ENCODE measurements around the gene SPATA18. TPM values are rescaled to one million over a fixed set of nuclear protein-coding genes. Genes with fewer than 3 reads are reported as not detected.

The SPATA18 gene
- total and polyA plus RNA-seq, 7 experiments from 2014 or later, result 0.34 TPM; not detected in 6

- Mint-ChIP-seq H3K27me3 (peaks cover 0 to 16% (median 0%) of the 10 kb centered on the region in 5 donors), H3K4me3 (no peak overlapping the region), H3K9me3 (peaks cover 0 to 2% (median 0%) of the 10 kb centered on the region in 11 donors), H3K36me3 (no peaks in the 10 kb centered on the region), H3K4me1 (no peaks in the 10 kb centered on the region), H3K27ac (no peak overlapping the region)
- no peak for DNase-seq
- intact Hi-C loops (cut with micrococcal nuclease), result no loop called here
- Histone ChIP-seq H3K27me3 (ENCODE audit: control insufficient read depth in 2 of 2, insufficient read depth in 2 of 2, low read length in 2 of 2) (no peaks in the 10 kb centered on the region), H3K4me1 (ENCODE audit: control insufficient read depth in 2 of 2, insufficient read depth in 2 of 2, low read length in 2 of 2) (no peaks in the 10 kb centered on the region), H3K36me3 (ENCODE audit: control insufficient read depth in 2 of 3, insufficient read depth in 3 of 3, low read length in 3 of 3) (no peaks in the 10 kb centered on the region), H3K4me3 (ENCODE audit: low read length) (no peak overlapping the region), H3K9me3 (ENCODE audit: control insufficient read depth in 2 of 3, low read length in 3 of 3) (no peaks in the 10 kb centered on the region), H3K27ac (ENCODE audit: low read depth, low read length) (no peak overlapping the region)
- POLR2A ChIA-PET, result no interaction called here
- ATAC-seq, result no peak
- CTCF ChIA-PET, result no interaction called here
Observed at GRCh38 chr4:52110171-52110570, 59.1 kb downstream of the SPATA18 start.

GRCh38 chr4:52111995-52112394 lies 60.9 kb downstream of the SPATA18 start:
- H3K4me1 Mint-ChIP-seq, result no peaks in the 10 kb centered on the region
- no peak overlapping the region for H3K4me3 Mint-ChIP-seq
- Histone ChIP-seq H3K4me3 (ENCODE audit: low read length) (no peak overlapping the region), H3K4me1 (ENCODE audit: control insufficient read depth in 2 of 2, insufficient read depth in 2 of 2, low read length in 2 of 2) (no peaks in the 10 kb centered on the region), H3K36me3 (ENCODE audit: control insufficient read depth in 2 of 3, insufficient read depth in 3 of 3, low read length in 3 of 3) (no peaks in the 10 kb centered on the region), H3K9me3 (ENCODE audit: control insufficient read depth in 2 of 3, low read length in 3 of 3) (no peaks in the 10 kb centered on the region), H3K27me3 (ENCODE audit: control insufficient read depth in 2 of 2, insufficient read depth in 2 of 2, low read length in 2 of 2) (no peaks in the 10 kb centered on the region), H3K27ac (ENCODE audit: low read depth, low read length) (no peak overlapping the region)
- ATAC-seq (no peak), DNase-seq (no peak)
- no peaks in the 10 kb centered on the region for H3K36me3 Mint-ChIP-seq
- peaks cover 0 to 22% (median 4%) of the 10 kb centered on the region in 5 donors for H3K27me3 Mint-ChIP-seq
- POLR2A ChIA-PET, result no interaction called here
- CTCF ChIA-PET, result no interaction called here
- no peak overlapping the region for H3K27ac Mint-ChIP-seq
- H3K9me3 Mint-ChIP-seq, result peaks cover 0 to 2% (median 0%) of the 10 kb centered on the region in 11 donors
- intact Hi-C loops (cut with micrococcal nuclease), result no loop called here

- H3K4me1 ChIP-seq (ENCODE audit: control insufficient read depth in 2 of 2, insufficient read depth in 2 of 2, low read length in 2 of 2), result no peaks in the 10 kb centered on the region
- peaks cover 0 to 2% (median 0%) of the 10 kb centered on the region in 11 donors for H3K9me3 Mint-ChIP-seq
- ATAC-seq (no peak), DNase-seq (no peak)
- H3K27ac ChIP-seq (ENCODE audit: low read depth, low read length), result no peak overlapping the region
- peaks cover 0 to 26% (median 4%) of the 10 kb centered on the region in 5 donors for H3K27me3 Mint-ChIP-seq
- POLR2A ChIA-PET, result no interaction called here
- H3K4me1 Mint-ChIP-seq, result no peaks in the 10 kb centered on the region
- H3K27ac Mint-ChIP-seq, result no peak overlapping the region
- CTCF ChIA-PET, result interaction anchor here (0.6 kb wide), 1 partner anchor 18 kb away, joined by 3 read pairs; no protein-coding TSS in a partner anchor
- intact Hi-C loops (cut with micrococcal nuclease), result no loop called here
- no peak overlapping the region for H3K4me3 ChIP-seq (ENCODE audit: low read length)
- H3K4me3 Mint-ChIP-seq, result no peak overlapping the region
- H3K27me3 ChIP-seq (ENCODE audit: control insufficient read depth in 2 of 2, insufficient read depth in 2 of 2, low read length in 2 of 2), result no peaks in the 10 kb centered on the region
- H3K36me3 Mint-ChIP-seq, result no peaks in the 10 kb centered on the region
- H3K36me3 ChIP-seq (ENCODE audit: control insufficient read depth in 2 of 3, insufficient read depth in 3 of 3, low read length in 3 of 3), result no peaks in the 10 kb centered on the region
- no peaks in the 10 kb centered on the region for H3K9me3 ChIP-seq (ENCODE audit: control insufficient read depth in 2 of 3, low read length in 3 of 3)
Observed at GRCh38 chr4:52112411-52112810, 61.3 kb downstream of the SPATA18 start.

GRCh38 chr4:52116641-52117040 lies 65.5 kb downstream of the SPATA18 start:
- Histone ChIP-seq H3K9me3 (ENCODE audit: control insufficient read depth in 2 of 3, low read length in 3 of 3) (no peaks in the 10 kb centered on the region), H3K27me3 (ENCODE audit: control insufficient read depth in 2 of 2, insufficient read depth in 2 of 2, low read length in 2 of 2) (no peaks in the 10 kb centered on the region), H3K27ac (ENCODE audit: low read depth, low read length) (no peak overlapping the region), H3K4me1 (ENCODE audit: control insufficient read depth in 2 of 2, insufficient read depth in 2 of 2, low read length in 2 of 2) (no peaks in the 10 kb centered on the region), H3K4me3 (ENCODE audit: low read length) (no peak overlapping the region), H3K36me3 (ENCODE audit: control insufficient read depth in 2 of 3, insufficient read depth in 3 of 3, low read length in 3 of 3) (no peaks in the 10 kb centered on the region)
- H3K36me3 Mint-ChIP-seq, result no peaks in the 10 kb centered on the region
- H3K27me3 Mint-ChIP-seq, result peaks cover 0 to 18% (median 0%) of the 10 kb centered on the region in 5 donors
- no peak for DNase-seq
- intact Hi-C loops (cut with micrococcal nuclease), result no loop called here
- ChIA-PET CTCF (no interaction called here), POLR2A (no interaction called here)
- no peak overlapping the region for H3K4me3 Mint-ChIP-seq
- no peak for ATAC-seq
- peaks cover 0 to 3% (median 0%) of the 10 kb centered on the region in 11 donors for H3K9me3 Mint-ChIP-seq
- no peaks in the 10 kb centered on the region for H3K4me1 Mint-ChIP-seq
- H3K27ac Mint-ChIP-seq, result no peak overlapping the region

- Mint-ChIP-seq H3K36me3 (no peaks in the 10 kb centered on the region), H3K27me3 (peaks cover 0 to 31% (median 8%) of the 10 kb centered on the region in 5 donors), H3K4me1 (no peaks in the 10 kb centered on the region), H3K4me3 (no peak overlapping the region), H3K9me3 (peaks cover 0 to 9% (median 3%) of the 10 kb centered on the region in 11 donors), H3K27ac (no peak overlapping the region)
- H3K4me3 ChIP-seq (ENCODE audit: low read length), result no peak overlapping the region
- POLR2A ChIA-PET, result no interaction called here
- DNase-seq (no peak), ATAC-seq (no peak)
- no peaks in the 10 kb centered on the region for H3K36me3 ChIP-seq (ENCODE audit: control insufficient read depth in 2 of 3, insufficient read depth in 3 of 3, low read length in 3 of 3)
- intact Hi-C loops (cut with micrococcal nuclease), result no loop called here
- no peaks in the 10 kb centered on the region for H3K27me3 ChIP-seq (ENCODE audit: control insufficient read depth in 2 of 2, insufficient read depth in 2 of 2, low read length in 2 of 2)
- H3K4me1 ChIP-seq (ENCODE audit: control insufficient read depth in 2 of 2, insufficient read depth in 2 of 2, low read length in 2 of 2), result no peaks in the 10 kb centered on the region
- H3K9me3 ChIP-seq (ENCODE audit: control insufficient read depth in 2 of 3, low read length in 3 of 3), result peaks cover 0 to 6% (median 0%) of the 10 kb centered on the region in 3 experiments
- H3K27ac ChIP-seq (ENCODE audit: low read depth, low read length), result no peak overlapping the region
- CTCF ChIA-PET, result no interaction called here
Observed at GRCh38 chr4:52126226-52126625, 75.1 kb downstream of the SPATA18 start.

GRCh38 chr4:52126966-52127365 lies 75.9 kb downstream of the SPATA18 start:
- H3K9me3 ChIP-seq (ENCODE audit: control insufficient read depth in 2 of 3, low read length in 3 of 3), result peaks cover 0 to 6% (median 0%) of the 10 kb centered on the region in 3 experiments
- H3K36me3 Mint-ChIP-seq, result no peaks in the 10 kb centered on the region
- ChIA-PET POLR2A (no interaction called here), CTCF (no interaction called here)
- intact Hi-C loops (cut with micrococcal nuclease), result no loop called here
- H3K9me3 Mint-ChIP-seq, result peaks cover 0 to 6% (median 3%) of the 10 kb centered on the region in 11 donors
- no peaks in the 10 kb centered on the region for H3K4me1 ChIP-seq (ENCODE audit: control insufficient read depth in 2 of 2, insufficient read depth in 2 of 2, low read length in 2 of 2)
- DNase-seq (no peak), ATAC-seq (no peak)
- H3K4me3 ChIP-seq (ENCODE audit: low read length), result no peak overlapping the region
- H3K27me3 Mint-ChIP-seq, result peaks cover 0 to 38% (median 8%) of the 10 kb centered on the region in 5 donors
- H3K4me3 Mint-ChIP-seq, result no peak overlapping the region
- no peaks in the 10 kb centered on the region for H3K36me3 ChIP-seq (ENCODE audit: control insufficient read depth in 2 of 3, insufficient read depth in 3 of 3, low read length in 3 of 3)
- H3K27ac Mint-ChIP-seq, result no peak overlapping the region
- H3K4me1 Mint-ChIP-seq, result no peaks in the 10 kb centered on the region
- H3K27ac ChIP-seq (ENCODE audit: low read depth, low read length), result no peak overlapping the region
- H3K27me3 ChIP-seq (ENCODE audit: control insufficient read depth in 2 of 2, insufficient read depth in 2 of 2, low read length in 2 of 2), result no peaks in the 10 kb centered on the region

- ChIA-PET CTCF (no interaction called here), POLR2A (no interaction called here)
- H3K27ac ChIP-seq (ENCODE audit: low read depth, low read length), result no peak overlapping the region
- ATAC-seq (no peak), DNase-seq (no peak)
- no peaks in the 10 kb centered on the region for H3K36me3 ChIP-seq (ENCODE audit: control insufficient read depth in 2 of 3, insufficient read depth in 3 of 3, low read length in 3 of 3)
- Mint-ChIP-seq H3K4me1 (no peaks in the 10 kb centered on the region), H3K9me3 (peaks cover 0 to 13% (median 6%) of the 10 kb centered on the region in 11 donors), H3K27ac (no peak overlapping the region), H3K4me3 (no peak overlapping the region), H3K36me3 (peaks cover 0 to 4% (median 0%) of the 10 kb centered on the region in 5 donors), H3K27me3 (peaks cover 0 to 21% (median 4%) of the 10 kb centered on the region in 5 donors)
- no peaks in the 10 kb centered on the region for H3K27me3 ChIP-seq (ENCODE audit: control insufficient read depth in 2 of 2, insufficient read depth in 2 of 2, low read length in 2 of 2)
- H3K4me1 ChIP-seq (ENCODE audit: control insufficient read depth in 2 of 2, insufficient read depth in 2 of 2, low read length in 2 of 2), result no peaks in the 10 kb centered on the region
- intact Hi-C loops (cut with micrococcal nuclease), result no loop called here
- no peak overlapping the region for H3K4me3 ChIP-seq (ENCODE audit: low read length)
- H3K9me3 ChIP-seq (ENCODE audit: control insufficient read depth in 2 of 3, low read length in 3 of 3), result no peaks in the 10 kb centered on the region
Observed at GRCh38 chr4:52135171-52135570, 84.1 kb downstream of the SPATA18 start.
